Measurements from ENCODE around the gene KLHL22. TPM values are rescaled to one million over a fixed set of nuclear protein-coding genes. Genes with fewer than 3 reads are reported as not detected.

Gene KLHL22
- total RNA-seq, 2 donors from 2014 or later = 45.1 to 51.3 TPM

GRCh38 chr22:20428496-20429253 lies 66.9 kb downstream of the KLHL22 start:
- no peaks in the 10 kb centered on the region for H3K36me3 ChIP-seq
- H3K9me3 ChIP-seq = no peaks in the 10 kb centered on the region
- intact Hi-C loops (cut with DNase I) = no loop called here
- no peak overlapping the region for H3K27ac ChIP-seq
- H3K4me3 ChIP-seq = no peak overlapping the region
- H3K27me3 ChIP-seq (replicated peaks; ENCODE audit: insufficient read depth) = no peaks in the 10 kb centered on the region
- WGBS = 87% methylated on average over 23 of the region's 23 CpGs
- H3K4me1 ChIP-seq (replicated peaks) = peaks cover 8% of the 10 kb centered on the region
- no peak for TF ChIP-seq POLR2AphosphoS5 (IDR thresholded peaks at IDR 0.05)
- TF ChIP-seq POLR2A (IDR thresholded peaks at IDR 0.05) = no peak
- no peak for TF ChIP-seq CTCF (IDR thresholded peaks at IDR 0.05)
- no peak for DNase-seq (ENCODE audit: low spot score)

- Histone ChIP-seq H3K36me3 (no peaks in the 10 kb centered on the region), H3K27me3 (replicated peaks; ENCODE audit: insufficient read depth) (no peaks in the 10 kb centered on the region)
- intact Hi-C loops (cut with DNase I) = no loop called here
Observed at GRCh38 chr22:20427945-20428417, 67.6 kb downstream of the KLHL22 start.

GRCh38 chr22:20427104-20427944 lies 68.3 kb downstream of the KLHL22 start:
- intact Hi-C loops (cut with DNase I) = no loop called here
- no peak for DNase-seq (ENCODE audit: low spot score)
- 96% methylated on average over 6 of the region's 8 CpGs for WGBS

More at GRCh38 chr22:20427945-20428417, 67.6 kb downstream of the KLHL22 start:
- no peak for TF ChIP-seq CTCF (IDR thresholded peaks at IDR 0.05)
- no peak for TF ChIP-seq POLR2A (IDR thresholded peaks at IDR 0.05)
- TF ChIP-seq POLR2AphosphoS5 (IDR thresholded peaks at IDR 0.05) = no peak
- no peak for DNase-seq (ENCODE audit: low spot score)
- H3K9me3 ChIP-seq = no peaks in the 10 kb centered on the region
- H3K4me1 ChIP-seq (replicated peaks) = peaks cover 8% of the 10 kb centered on the region
- H3K27ac ChIP-seq = no peak overlapping the region
- H3K4me3 ChIP-seq = no peak overlapping the region
- WGBS = 96% methylated on average over 4 of the region's 4 CpGs

GRCh38 chr22:20426259-20426615 lies 69.4 kb downstream of the KLHL22 start:
- intact Hi-C loops (cut with DNase I) = no loop called here
- H3K27ac ChIP-seq = no peak overlapping the region
- no peaks in the 10 kb centered on the region for H3K27me3 ChIP-seq (replicated peaks; ENCODE audit: insufficient read depth)
- H3K4me1 ChIP-seq (replicated peaks) = peaks cover 7% of the 10 kb centered on the region
- 62% methylated on average over 12 of the region's 12 CpGs for WGBS
- no peak overlapping the region for H3K4me3 ChIP-seq
- TF ChIP-seq CTCF (IDR thresholded peaks at IDR 0.05) = no peak
- TF ChIP-seq POLR2A (IDR thresholded peaks at IDR 0.05) = no peak
- TF ChIP-seq POLR2AphosphoS5 (IDR thresholded peaks at IDR 0.05) = no peak
- H3K9me3 ChIP-seq = no peaks in the 10 kb centered on the region
- H3K36me3 ChIP-seq = no peaks in the 10 kb centered on the region
- no peak for DNase-seq (ENCODE audit: low spot score)

More at GRCh38 chr22:20427104-20427944, 68.3 kb downstream of the KLHL22 start:
- TF ChIP-seq CTCF (IDR thresholded peaks at IDR 0.05) (no peak), POLR2AphosphoS5 (IDR thresholded peaks at IDR 0.05) (no peak), POLR2A (IDR thresholded peaks at IDR 0.05) (no peak)
- Histone ChIP-seq H3K9me3 (no peaks in the 10 kb centered on the region), H3K27me3 (replicated peaks; ENCODE audit: insufficient read depth) (no peaks in the 10 kb centered on the region), H3K4me1 (replicated peaks) (peaks cover 8% of the 10 kb centered on the region), H3K36me3 (no peaks in the 10 kb centered on the region), H3K4me3 (no peak overlapping the region), H3K27ac (no peak overlapping the region)
